HG03432 (cell line): Measurements from ENCODE around the gene ZNF628.

ENCODE experiments used
- ATAC-seq: cut with Tn5 transposase; IDR thresholded peaks from one replicate; pipeline ENCODE4 v1.9.1; 2021; ENCODE audit warnings: mild to moderate bottlenecking, moderate library complexity; ENCODE audit not compliant: unreplicated experiment

The ZNF628 gene

GRCh38 chr19:55483706-55484592, 7.5 kb downstream of the ZNF628 start:
- no peak for ATAC-seq

GRCh38 chr19:55484593-55485438, 8.4 kb downstream of the ZNF628 start, which contains the start of gene NAT14:
NAT14 (plus strand) TSS chr19:55485188; CDS start chr19:55485709, 521 bp downstream.
- peak; percentile 66 for ATAC-seq

- no peak for ATAC-seq
These were observed 9.1 kb downstream of the ZNF628 start for GRCh38 chr19:55485439-55486011.

- ATAC-seq, result no peak
These were observed 9.9 kb downstream of the ZNF628 start for GRCh38 chr19:55486043-55486970.

- no peak for ATAC-seq
These were observed 10.8 kb downstream of the ZNF628 start for GRCh38 chr19:55486971-55487923.

GRCh38 chr19:55487924-55488687, 11.7 kb downstream of the ZNF628 start, which contains the start of gene SSC5D:
SSC5D (plus strand) TSS chr19:55488436; CDS start chr19:55488590, 154 bp downstream.
- ATAC-seq, result no peak

- no peak for ATAC-seq
These were observed 12.7 kb downstream of the ZNF628 start for GRCh38 chr19:55488986-55489710.

- no peak for ATAC-seq
These were observed 13.5 kb downstream of the ZNF628 start for GRCh38 chr19:55489711-55490477.

GRCh38 chr19:55490478-55491432, 14.3 kb downstream of the ZNF628 start:
- ATAC-seq, result no peak

- ATAC-seq, result no peak
These were observed 15.3 kb downstream of the ZNF628 start for GRCh38 chr19:55491546-55492360.

GRCh38 chr19:55492362-55492944, 16.0 kb downstream of the ZNF628 start:
- ATAC-seq, result no peak

GRCh38 chr19:55493052-55493644, 16.7 kb downstream of the ZNF628 start:
- no peak for ATAC-seq

GRCh38 chr19:55493645-55494171, 17.3 kb downstream of the ZNF628 start:
- no peak for ATAC-seq
